ENCODE results near the gene ADO.

The ADO gene

DNA sequence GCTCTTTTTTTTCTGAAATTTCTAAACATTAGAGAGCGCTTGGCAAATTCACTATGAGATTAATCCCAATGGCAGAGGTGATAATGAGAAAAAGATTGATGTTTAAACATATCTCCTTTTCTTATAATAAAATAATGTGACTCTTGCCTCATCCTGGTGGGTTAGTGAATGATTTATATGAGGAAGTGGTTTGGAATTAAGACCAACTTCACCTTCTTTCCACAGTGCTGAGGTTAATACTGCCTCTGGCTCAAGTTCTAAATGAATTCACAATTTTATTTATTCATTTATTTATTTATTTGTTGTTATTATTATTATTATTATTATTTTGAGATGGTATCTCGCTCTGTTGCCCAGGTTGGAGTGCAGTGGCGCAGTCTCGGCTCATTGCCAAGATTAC, 40.5 kb upstream of the ADO start:
- H2AFZ ChIP-seq (ENCODE audit: low read depth, low read length) = no peak overlapping the region
- H3K4me2 ChIP-seq (ENCODE audit: low read length) = no peak overlapping the region
- no peaks in the 10 kb centered on the region for H3K9me3 ChIP-seq (ENCODE audit: insufficient read depth, low read length)
- H3K4me3 ChIP-seq (ENCODE audit: low read length) = no peak overlapping the region
- no peaks in the 10 kb centered on the region for H3K36me3 ChIP-seq (replicated peaks; ENCODE audit: low read depth, low read length)
- H3K27ac ChIP-seq (ENCODE audit: low read length) = no peak overlapping the region
- TF ChIP-seq, protein P1, sequence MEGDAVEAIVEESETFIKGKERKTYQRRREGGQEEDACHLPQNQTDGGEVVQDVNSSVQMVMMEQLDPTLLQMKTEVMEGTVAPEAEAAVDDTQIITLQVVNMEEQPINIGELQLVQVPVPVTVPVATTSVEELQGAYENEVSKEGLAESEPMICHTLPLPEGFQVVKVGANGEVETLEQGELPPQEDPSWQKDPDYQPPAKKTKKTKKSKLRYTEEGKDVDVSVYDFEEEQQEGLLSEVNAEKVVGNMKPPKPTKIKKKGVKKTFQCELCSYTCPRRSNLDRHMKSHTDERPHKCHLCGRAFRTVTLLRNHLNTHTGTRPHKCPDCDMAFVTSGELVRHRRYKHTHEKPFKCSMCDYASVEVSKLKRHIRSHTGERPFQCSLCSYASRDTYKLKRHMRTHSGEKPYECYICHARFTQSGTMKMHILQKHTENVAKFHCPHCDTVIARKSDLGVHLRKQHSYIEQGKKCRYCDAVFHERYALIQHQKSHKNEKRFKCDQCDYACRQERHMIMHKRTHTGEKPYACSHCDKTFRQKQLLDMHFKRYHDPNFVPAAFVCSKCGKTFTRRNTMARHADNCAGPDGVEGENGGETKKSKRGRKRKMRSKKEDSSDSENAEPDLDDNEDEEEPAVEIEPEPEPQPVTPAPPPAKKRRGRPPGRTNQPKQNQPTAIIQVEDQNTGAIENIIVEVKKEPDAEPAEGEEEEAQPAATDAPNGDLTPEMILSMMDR (IDR thresholded peaks at IDR 0.05; ENCODE audit: low read depth, low read length) = no peak
- TF ChIP-seq EZH2phosphoT487 (IDR thresholded peaks at IDR 0.05; ENCODE audit: low read depth) = no peak
- no peaks in the 10 kb centered on the region for H3K79me2 ChIP-seq (ENCODE audit: low read length)
- H3K4me1 ChIP-seq (ENCODE audit: low read length) = no peaks in the 10 kb centered on the region
- no peak overlapping the region for H3K9ac ChIP-seq (ENCODE audit: low read length)
- H4K20me1 ChIP-seq (ENCODE audit: insufficient read depth, low read length) = no peaks in the 10 kb centered on the region
- no peaks in the 10 kb centered on the region for H3K27me3 ChIP-seq (ENCODE audit: low read depth, low read length)

DNA sequence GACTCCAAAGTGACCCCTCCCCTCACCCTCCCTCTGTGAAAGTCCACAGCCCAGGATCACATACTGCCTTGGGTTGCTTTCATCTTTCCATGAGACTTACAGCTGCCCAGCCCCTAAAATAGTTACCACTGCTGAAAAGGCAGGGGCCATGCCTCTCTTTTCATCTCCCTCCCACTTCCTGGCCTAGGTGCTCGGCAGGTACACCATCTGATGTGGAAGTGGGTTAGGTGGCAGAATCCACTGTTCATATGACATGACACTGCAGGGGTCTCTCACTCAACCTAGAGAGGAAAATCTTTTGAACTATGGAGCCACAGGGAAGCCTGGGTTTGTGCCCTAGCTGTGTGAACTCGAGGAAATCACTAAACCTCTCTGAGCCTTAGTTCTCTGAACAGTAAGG, 38.8 kb upstream of the ADO start:
- Histone ChIP-seq H3K79me2 (ENCODE audit: low read length) (no peaks in the 10 kb centered on the region), H3K9ac (ENCODE audit: low read length) (no peak overlapping the region), H3K27me3 (ENCODE audit: low read depth, low read length) (no peaks in the 10 kb centered on the region), H3K4me3 (ENCODE audit: low read length) (no peak overlapping the region), H3K4me1 (ENCODE audit: low read length) (peaks cover 11% of the 10 kb centered on the region), H4K20me1 (ENCODE audit: insufficient read depth, low read length) (no peaks in the 10 kb centered on the region), H3K9me3 (ENCODE audit: insufficient read depth, low read length) (no peaks in the 10 kb centered on the region), H3K4me2 (ENCODE audit: low read length) (no peak overlapping the region), H3K36me3 (replicated peaks; ENCODE audit: low read depth, low read length) (no peaks in the 10 kb centered on the region), H2AFZ (ENCODE audit: low read depth, low read length) (no peak overlapping the region), H3K27ac (ENCODE audit: low read length) (no peak overlapping the region)
- TF ChIP-seq EZH2phosphoT487 (IDR thresholded peaks at IDR 0.05; ENCODE audit: low read depth) = no peak
- TF ChIP-seq, protein P1 (IDR thresholded peaks at IDR 0.05; ENCODE audit: low read depth, low read length) = no peak

DNA sequence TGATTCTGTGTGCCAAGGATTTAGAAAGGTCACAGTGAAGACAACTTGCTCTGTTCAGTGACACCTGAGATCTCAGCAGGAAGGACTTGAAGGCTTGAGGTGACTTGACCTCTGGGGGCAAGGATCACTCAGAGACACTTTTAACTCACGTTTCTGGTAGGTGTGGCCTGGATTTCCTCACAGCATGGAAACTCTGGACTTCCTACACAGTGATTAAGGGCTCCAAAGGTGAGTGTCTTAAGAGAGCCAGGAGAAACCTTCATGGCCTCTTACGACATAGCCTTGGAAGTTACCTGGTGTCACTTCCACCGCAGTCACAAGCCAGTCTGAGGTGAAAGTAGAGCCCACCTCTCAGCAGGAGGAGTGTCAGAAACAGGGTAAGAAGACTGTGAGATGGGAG, 38.1 kb upstream of the ADO start:
- Histone ChIP-seq H3K9ac (ENCODE audit: low read length) (no peak overlapping the region), H2AFZ (ENCODE audit: low read depth, low read length) (no peak overlapping the region), H3K9me3 (ENCODE audit: insufficient read depth, low read length) (no peaks in the 10 kb centered on the region), H3K4me2 (ENCODE audit: low read length) (no peak overlapping the region), H3K4me3 (ENCODE audit: low read length) (no peak overlapping the region), H4K20me1 (ENCODE audit: insufficient read depth, low read length) (no peaks in the 10 kb centered on the region), H3K79me2 (ENCODE audit: low read length) (no peaks in the 10 kb centered on the region), H3K36me3 (replicated peaks; ENCODE audit: low read depth, low read length) (no peaks in the 10 kb centered on the region), H3K27me3 (ENCODE audit: low read depth, low read length) (no peaks in the 10 kb centered on the region), H3K27ac (ENCODE audit: low read length) (no peak overlapping the region), H3K4me1 (ENCODE audit: low read length) (peaks cover 11% of the 10 kb centered on the region)
- TF ChIP-seq EZH2phosphoT487 (IDR thresholded peaks at IDR 0.05; ENCODE audit: low read depth) = no peak
- TF ChIP-seq, protein P1 (IDR thresholded peaks at IDR 0.05; ENCODE audit: low read depth, low read length) = no peak

DNA sequence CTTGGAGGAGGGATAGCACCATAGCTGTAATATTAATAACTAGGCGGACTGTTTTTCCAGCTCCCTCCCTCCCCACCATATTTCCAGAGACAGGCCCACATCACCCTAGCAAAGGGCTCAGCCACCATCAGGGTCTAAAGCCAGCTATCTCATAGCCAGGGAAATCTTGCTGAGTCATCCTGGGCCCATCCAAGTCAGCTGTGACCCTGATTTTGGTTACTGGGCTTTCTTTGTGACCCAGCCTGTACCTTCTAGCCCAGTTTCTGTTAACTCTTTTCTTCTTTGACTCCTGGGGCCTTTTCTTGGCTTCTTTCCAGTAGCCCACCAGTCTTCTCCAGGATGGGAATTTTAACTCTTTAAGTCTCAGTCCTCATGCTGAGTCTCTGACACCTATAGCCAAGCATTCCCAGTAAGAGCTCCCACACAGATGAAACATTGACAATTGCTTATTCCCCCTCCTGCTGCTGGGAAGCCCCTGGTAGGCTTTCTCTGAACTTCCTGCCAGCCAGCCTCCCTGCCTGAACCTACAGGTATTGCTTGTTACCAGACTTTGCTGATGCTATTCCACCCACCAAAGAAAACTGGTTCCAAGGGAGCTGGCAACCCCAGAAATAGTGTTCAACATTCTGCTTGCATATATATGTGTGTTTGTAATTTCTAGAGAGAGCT, 34.8 kb upstream of the ADO start:
- Histone ChIP-seq H3K79me2 (ENCODE audit: low read length) (no peaks in the 10 kb centered on the region), H3K9ac (ENCODE audit: low read length) (no peak overlapping the region), H4K20me1 (ENCODE audit: insufficient read depth, low read length) (no peaks in the 10 kb centered on the region), H3K27ac (ENCODE audit: low read length) (no peak overlapping the region), H3K4me3 (ENCODE audit: low read length) (no peak overlapping the region), H2AFZ (ENCODE audit: low read depth, low read length) (no peak overlapping the region), H3K36me3 (replicated peaks; ENCODE audit: low read depth, low read length) (no peaks in the 10 kb centered on the region), H3K27me3 (ENCODE audit: low read depth, low read length) (no peaks in the 10 kb centered on the region), H3K4me1 (ENCODE audit: low read length) (peaks cover 17% of the 10 kb centered on the region), H3K9me3 (ENCODE audit: insufficient read depth, low read length) (no peaks in the 10 kb centered on the region), H3K4me2 (ENCODE audit: low read length) (no peak overlapping the region)
- TF ChIP-seq EZH2phosphoT487 (IDR thresholded peaks at IDR 0.05; ENCODE audit: low read depth) = no peak
- TF ChIP-seq, protein P1 (IDR thresholded peaks at IDR 0.05; ENCODE audit: low read depth, low read length) = no peak

Data from OCI-LY3 (cell line).